H9 (cell line): ENCODE data around the gene RGS6. TPM values are rescaled to one million over a fixed set of nuclear protein-coding genes. Genes with fewer than 3 reads are reported as not detected.

Experiments used
- DNase-seq: peaks from one replicate; pipeline ENCODE4 v3.0.0-alpha.2; 2017
- H2AFZ ChIP-seq: one replicate; pipeline ENCODE4 v1.6.1; 2013; ENCODE audit warnings: mild to moderate bottlenecking, low read length, control low read depth, moderate library complexity
- H2AK5ac ChIP-seq: 2 replicates; pipeline ENCODE4 v1.6.1; 2013; ENCODE audit warnings: low read length, control low read depth, mixed read lengths; ENCODE audit not compliant: insufficient read length
- H2BK120ac ChIP-seq: one replicate; pipeline ENCODE4 v1.6.1; 2013; ENCODE audit warnings: low read depth, mild to moderate bottlenecking, low read length, control low read depth, inconsistent platforms; ENCODE audit not compliant: poor library complexity, severe bottlenecking
- H2BK12ac ChIP-seq: 2 replicates; pipeline ENCODE4 v1.6.1; 2013; ENCODE audit warnings: low read length, control low read depth, mixed read lengths, low read depth; ENCODE audit not compliant: insufficient read length
- H2BK15ac ChIP-seq: 2 replicates; pipeline ENCODE4 v1.6.1; 2013; ENCODE audit warnings: low read depth, low read length, control low read depth
- H2BK20ac ChIP-seq: one replicate; pipeline ENCODE4 v1.6.1; 2013; ENCODE audit warnings: low read depth, mild to moderate bottlenecking, low read length, control low read depth, inconsistent platforms; ENCODE audit not compliant: poor library complexity, severe bottlenecking
- H2BK5ac ChIP-seq: 2 replicates; pipeline ENCODE4 v1.6.1; 2013; ENCODE audit warnings: low read length, control low read depth, mixed read lengths; ENCODE audit not compliant: insufficient read length
- H3K14ac ChIP-seq: 2 replicates; pipeline ENCODE4 v1.6.1; 2013; ENCODE audit warnings: low read length, control low read depth; ENCODE audit not compliant: insufficient read depth
- H3K18ac ChIP-seq: 2 replicates; pipeline ENCODE4 v1.6.1; 2013; ENCODE audit warnings: low read depth, mild to moderate bottlenecking, mixed read lengths, low read length, control low read depth; ENCODE audit not compliant: insufficient read length
- H3K23ac ChIP-seq: 2 replicates; pipeline ENCODE4 v1.6.1; 2013; ENCODE audit warnings: low read length, control low read depth, mixed read lengths, low read depth; ENCODE audit not compliant: insufficient read length
- H3K23me2 ChIP-seq: 2 replicates; pipeline ENCODE4 v1.6.1; 2013; ENCODE audit warnings: low read depth, mild to moderate bottlenecking, mixed read lengths, low read length, control low read depth; ENCODE audit not compliant: insufficient read length, poor library complexity, severe bottlenecking
- H3K27ac ChIP-seq: 2 replicates; pipeline ENCODE4 v1.5.1; 2013; ENCODE audit warnings: low read length, control low read depth, mixed read lengths, low read depth; ENCODE audit not compliant: insufficient read length
- H3K27me3 ChIP-seq: 2 replicates; pipeline ENCODE4 v1.6.1; 2013; ENCODE audit warnings: low read length, control low read depth, inconsistent platforms; ENCODE audit not compliant: insufficient read depth
- H3K4ac ChIP-seq: 2 replicates; pipeline ENCODE4 v1.6.1; 2013; ENCODE audit warnings: low read depth, mild to moderate bottlenecking, control low read depth, inconsistent platforms, low read length, moderate library complexity
- H3K4me1 ChIP-seq: 2 replicates; pipeline ENCODE4 v1.6.1; 2013; ENCODE audit warnings: low read length, control low read depth, inconsistent platforms; ENCODE audit not compliant: insufficient read depth
- H3K4me2 ChIP-seq: 2 replicates; pipeline ENCODE4 v1.6.1; 2013; ENCODE audit warnings: low read length, control low read depth, mixed read lengths; ENCODE audit not compliant: insufficient read length, insufficient read depth
- H3K56ac ChIP-seq: 2 replicates; pipeline ENCODE4 v1.6.1; 2013; ENCODE audit warnings: low read depth, mild to moderate bottlenecking, mixed read lengths, low read length, control low read depth; ENCODE audit not compliant: insufficient read length
- H3K79me1 ChIP-seq: 2 replicates; pipeline ENCODE4 v1.6.1; 2013; ENCODE audit warnings: low read depth, mild to moderate bottlenecking, moderate library complexity, low read length, control low read depth, inconsistent platforms; ENCODE audit not compliant: insufficient read depth, poor library complexity, severe bottlenecking
- H3K79me2 ChIP-seq: 2 replicates; pipeline ENCODE4 v1.6.1; 2013; ENCODE audit warnings: low read length, control low read depth, inconsistent platforms; ENCODE audit not compliant: insufficient read depth
- H3K9ac ChIP-seq: 2 replicates; pipeline ENCODE4 v1.6.1; 2013; ENCODE audit warnings: low read length, control low read depth, mixed read lengths; ENCODE audit not compliant: insufficient read length; ENCODE audit errors: extremely low read depth
- H3K9me3 ChIP-seq: one replicate; pipeline ENCODE4 v1.6.1; 2013; ENCODE audit warnings: low read depth, low read length, inconsistent platforms; ENCODE audit not compliant: control insufficient read depth
- H3T11ph ChIP-seq: one replicate; pipeline ENCODE4 v1.6.1; 2013; ENCODE audit warnings: mild to moderate bottlenecking, low read length, control low read depth, inconsistent platforms
- H4K20me1 ChIP-seq: one replicate; pipeline ENCODE4 v1.6.1; 2013; ENCODE audit not compliant: control insufficient read depth, insufficient read length, insufficient read depth
- H4K5ac ChIP-seq: 2 replicates; pipeline ENCODE4 v1.6.1; 2013; ENCODE audit warnings: low read depth, mild to moderate bottlenecking, mixed read lengths, low read length, control low read depth; ENCODE audit not compliant: insufficient read length
- H4K8ac ChIP-seq: replicated peaks from 2 replicates; pipeline ENCODE4 v1.6.1; 2013; ENCODE audit warnings: low read length, control low read depth, mixed read lengths, low read depth; ENCODE audit not compliant: insufficient read length
- H4K91ac ChIP-seq: 2 replicates; pipeline ENCODE4 v1.6.1; 2013; ENCODE audit warnings: low read depth, mild to moderate bottlenecking, moderate library complexity, mixed read lengths, low read length, control low read depth; ENCODE audit not compliant: insufficient read length
- H3K27ac Mint-ChIP-seq, 3 experiments: 2 replicates in 2 of 3; 3 replicates in 1 of 3; pipeline ENCODE4 v1.8.0; 2020 to 2021; ENCODE audit warnings: mixed read lengths in 3 of 3, mild to moderate bottlenecking in 1 of 3, moderate library complexity in 1 of 3
- H3K27me3 Mint-ChIP-seq: 2 replicates; pipeline ENCODE4 v1.8.0; 2021; ENCODE audit warnings: low read depth, mild to moderate bottlenecking, moderate library complexity, mixed read lengths
- H3K36me3 Mint-ChIP-seq, 3 experiments: 2 replicates in 2 of 3; 3 replicates in 1 of 3; pipeline ENCODE4 v1.8.0; 2020 to 2021; ENCODE audit warnings: low read depth in 3 of 3, mixed read lengths in 3 of 3; ENCODE audit not compliant: insufficient read depth in 1 of 3
- H3K4me1 Mint-ChIP-seq, 2 experiments: 2 replicates each; pipeline ENCODE4 v1.8.0; 2020; ENCODE audit warnings: mixed read lengths in 2 of 2
- H3K4me3 Mint-ChIP-seq, 2 experiments: 2 replicates in 1 of 2; 3 replicates in 1 of 2; pipeline ENCODE4 v1.8.0; 2020 to 2021; ENCODE audit warnings: mild to moderate bottlenecking in 2 of 2, mixed read lengths in 2 of 2, moderate library complexity in 1 of 2
- H3K9me3 Mint-ChIP-seq, 2 experiments: 2 replicates in 1 of 2; 3 replicates in 1 of 2; pipeline ENCODE4 v1.8.0; 2020; ENCODE audit warnings: mild to moderate bottlenecking in 2 of 2, mixed read lengths in 2 of 2, moderate library complexity in 1 of 2
- CTCF ChIP-seq: fragments of 200-600 bp; sonication (generic); conservative IDR thresholded peaks from 3 replicates; pipeline ENCODE4 v1.8.0; 2021; ENCODE audit warnings: antibody characterized with exemption, mild to moderate bottlenecking
- WGBS: extraction: QIAGEN DNeasy Blood & Tissue Kit; methylation state at CpG from one replicate; pipeline ENCODE4 v1.1.7; 2013; ENCODE audit warnings: missing lambda C conversion rate, low lambda C conversion rate, mixed read lengths; ENCODE audit not compliant: insufficient read length; ENCODE audit errors: extremely low coverage; 5-methylcytosine and 5-hydroxymethylcytosine counted together
- total RNA-seq: library from RNA; stranded (reverse); gene quantifications from 2 replicates; pipeline ENCODE4 v1.2.1, GENCODE V29; 2021

The RGS6 gene
- total RNA-seq, 1 experiment from 2014 or later: 3.0 TPM

GRCh38 chr14:72024504-72024903, 92.3 kb downstream of the RGS6 start:
- no peaks in the 10 kb centered on the region for H3K23me2 ChIP-seq
- no peaks in the 10 kb centered on the region for H3K79me1 ChIP-seq
- peaks cover 3% of the 10 kb centered on the region; the same call in 1 of the 2 replicates for H3K4me1 ChIP-seq
- WGBS: no CpG with 5 or more reads among the region's 4 CpGs
- no peaks in the 10 kb centered on the region for H3K27me3 ChIP-seq
- H4K91ac ChIP-seq: no peak overlapping the region
- H3K56ac ChIP-seq: no peak overlapping the region
- no peak overlapping the region for H2BK5ac ChIP-seq
- TF ChIP-seq CTCF: no peak
- H4K5ac ChIP-seq: no peak overlapping the region
- H3K14ac ChIP-seq: no peak overlapping the region
- H3K4me2 ChIP-seq: no peak overlapping the region
- H3K79me2 ChIP-seq: no peaks in the 10 kb centered on the region
- no peaks in the 10 kb centered on the region for H3K9me3 Mint-ChIP-seq
- no peak overlapping the region for H4K8ac ChIP-seq
- H4K20me1 ChIP-seq: no peaks in the 10 kb centered on the region
- H3K27ac Mint-ChIP-seq: no peak overlapping the region
- no peak overlapping the region for H3K4me3 Mint-ChIP-seq
- H3K36me3 Mint-ChIP-seq: no peaks in the 10 kb centered on the region
- H2BK12ac ChIP-seq: no peak overlapping the region
- no peaks in the 10 kb centered on the region for H3K9me3 ChIP-seq
- no peak overlapping the region for H3K23ac ChIP-seq
- DNase-seq: no peak
- no peaks in the 10 kb centered on the region for H3K27me3 Mint-ChIP-seq
- no peak overlapping the region for H2BK15ac ChIP-seq
- no peak overlapping the region for H3K9ac ChIP-seq
- H2AK5ac ChIP-seq: no peak overlapping the region
- no peak overlapping the region for H3K27ac ChIP-seq
- H3K18ac ChIP-seq: no peak overlapping the region
- peaks cover 12% of the 10 kb centered on the region in 2 experiments for H3K4me1 Mint-ChIP-seq
- H3T11ph ChIP-seq: no peak overlapping the region
- H2BK120ac ChIP-seq: no peak overlapping the region
- no peak overlapping the region for H2AFZ ChIP-seq
- H2BK20ac ChIP-seq: no peak overlapping the region
- no peak overlapping the region for H3K4ac ChIP-seq
